LNCAP (cell line): ENCODE data around the gene IL1F10.

Source experiments
- TF ChIP-seq, protein P1 (sequence below): fragments of 450-650 bp; IDR thresholded peaks from 2 replicates; pipeline ENCODE4 v1.5.1; 2017; ENCODE audit warnings: mild to moderate bottlenecking

Gene IL1F10

DNA sequence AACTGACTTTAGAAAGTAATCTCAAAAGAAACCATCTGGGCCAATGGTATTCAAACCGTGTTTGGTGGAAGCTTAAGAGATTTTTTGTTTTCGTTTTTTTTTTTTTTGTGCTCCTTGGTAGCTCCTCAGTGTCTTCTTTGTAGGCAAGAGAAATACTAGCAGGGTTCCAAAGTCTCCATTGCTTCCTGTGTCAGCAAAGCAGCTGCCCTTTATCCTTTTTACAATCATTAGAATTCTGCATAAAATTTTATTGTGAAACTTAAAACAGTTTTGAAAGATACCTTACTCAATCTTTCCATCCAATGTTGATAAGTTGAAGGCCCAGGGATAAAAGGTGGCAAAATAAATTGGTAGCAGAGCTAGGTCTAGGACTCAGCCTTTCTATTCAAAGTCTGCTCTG is 479 bp downstream of the IL1F10 start:
- TF ChIP-seq, protein P1, sequence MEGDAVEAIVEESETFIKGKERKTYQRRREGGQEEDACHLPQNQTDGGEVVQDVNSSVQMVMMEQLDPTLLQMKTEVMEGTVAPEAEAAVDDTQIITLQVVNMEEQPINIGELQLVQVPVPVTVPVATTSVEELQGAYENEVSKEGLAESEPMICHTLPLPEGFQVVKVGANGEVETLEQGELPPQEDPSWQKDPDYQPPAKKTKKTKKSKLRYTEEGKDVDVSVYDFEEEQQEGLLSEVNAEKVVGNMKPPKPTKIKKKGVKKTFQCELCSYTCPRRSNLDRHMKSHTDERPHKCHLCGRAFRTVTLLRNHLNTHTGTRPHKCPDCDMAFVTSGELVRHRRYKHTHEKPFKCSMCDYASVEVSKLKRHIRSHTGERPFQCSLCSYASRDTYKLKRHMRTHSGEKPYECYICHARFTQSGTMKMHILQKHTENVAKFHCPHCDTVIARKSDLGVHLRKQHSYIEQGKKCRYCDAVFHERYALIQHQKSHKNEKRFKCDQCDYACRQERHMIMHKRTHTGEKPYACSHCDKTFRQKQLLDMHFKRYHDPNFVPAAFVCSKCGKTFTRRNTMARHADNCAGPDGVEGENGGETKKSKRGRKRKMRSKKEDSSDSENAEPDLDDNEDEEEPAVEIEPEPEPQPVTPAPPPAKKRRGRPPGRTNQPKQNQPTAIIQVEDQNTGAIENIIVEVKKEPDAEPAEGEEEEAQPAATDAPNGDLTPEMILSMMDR = no peak

DNA sequence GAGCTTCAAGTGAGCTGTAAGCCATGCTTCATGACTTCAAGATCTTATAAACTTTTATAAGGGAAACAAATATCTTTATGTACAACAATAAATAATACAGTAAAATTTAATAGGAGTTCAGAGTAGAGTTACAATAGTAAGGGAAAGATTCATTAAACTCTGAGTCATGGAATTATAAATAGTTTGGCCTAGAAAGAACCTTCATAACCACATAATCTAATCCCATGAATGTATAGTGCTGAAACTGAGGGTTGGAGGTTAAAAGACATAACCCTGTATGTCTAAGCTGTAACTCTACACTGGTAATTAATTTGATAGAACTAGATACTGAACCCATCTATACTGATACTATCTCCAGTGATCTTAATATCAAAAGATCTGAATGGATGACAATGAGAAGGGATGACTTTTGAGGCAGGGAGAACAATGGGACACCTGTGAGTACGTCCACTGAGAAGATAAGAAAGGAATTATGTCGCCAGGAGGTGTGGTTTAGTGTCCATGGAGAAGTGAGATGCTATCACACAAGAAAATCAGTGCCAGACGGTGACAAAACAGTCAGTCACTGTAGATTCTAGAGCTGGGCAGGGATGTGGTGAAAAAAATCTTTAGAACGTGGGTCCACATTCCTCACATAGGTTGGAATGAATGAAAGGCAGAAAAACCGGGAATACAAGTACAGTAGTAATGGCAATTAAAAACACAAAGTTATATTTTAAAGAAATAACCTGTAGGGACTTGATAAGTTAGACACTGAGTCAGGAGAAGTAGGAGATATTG is 1.1 kb downstream of the IL1F10 start:
- TF ChIP-seq, protein P1 = no peak

DNA sequence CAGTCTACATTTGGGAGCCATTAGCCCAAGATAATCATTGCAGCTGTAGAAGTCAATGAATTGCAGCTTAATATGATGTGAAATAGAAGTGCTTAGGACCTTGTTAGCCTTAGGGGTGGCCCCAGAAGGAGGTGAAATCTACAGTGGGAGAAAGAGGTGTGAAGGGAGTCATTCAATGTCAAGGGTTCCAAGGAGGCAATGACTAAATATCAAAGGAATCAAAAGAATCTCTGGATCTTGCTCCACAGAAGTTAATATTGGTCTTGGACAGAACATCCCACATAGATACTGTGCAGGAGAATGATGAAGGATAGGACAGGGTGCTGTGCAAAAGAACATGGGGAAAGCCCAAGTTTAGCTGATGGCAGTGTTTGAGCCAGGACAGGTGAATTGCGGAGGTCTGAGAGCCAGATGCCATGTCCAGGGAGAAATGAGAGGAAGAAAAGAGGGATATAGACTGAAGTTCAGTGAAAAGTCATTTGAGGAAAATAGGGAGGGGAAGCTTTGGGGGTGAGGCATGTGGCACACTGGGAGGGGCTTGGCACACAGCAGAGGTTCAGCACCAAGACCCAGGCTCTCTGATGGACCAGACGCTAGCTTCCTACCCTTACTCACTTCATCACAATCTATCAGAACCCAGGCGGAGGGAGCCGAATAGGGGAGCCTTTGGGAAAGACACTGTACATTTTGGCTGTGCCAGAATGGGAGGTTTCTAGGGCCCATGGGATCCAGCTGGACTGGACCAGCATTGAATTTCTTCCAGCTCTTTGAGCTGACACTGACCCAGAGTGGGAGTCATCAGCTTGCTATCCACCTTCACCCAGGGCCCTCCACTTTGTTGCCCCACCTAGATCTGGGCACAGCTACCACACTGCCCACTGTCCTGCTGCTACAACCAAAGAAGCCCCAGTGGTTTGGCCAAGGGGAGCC is 2.2 kb downstream of the IL1F10 start:
- TF ChIP-seq, protein P1 = no peak

DNA sequence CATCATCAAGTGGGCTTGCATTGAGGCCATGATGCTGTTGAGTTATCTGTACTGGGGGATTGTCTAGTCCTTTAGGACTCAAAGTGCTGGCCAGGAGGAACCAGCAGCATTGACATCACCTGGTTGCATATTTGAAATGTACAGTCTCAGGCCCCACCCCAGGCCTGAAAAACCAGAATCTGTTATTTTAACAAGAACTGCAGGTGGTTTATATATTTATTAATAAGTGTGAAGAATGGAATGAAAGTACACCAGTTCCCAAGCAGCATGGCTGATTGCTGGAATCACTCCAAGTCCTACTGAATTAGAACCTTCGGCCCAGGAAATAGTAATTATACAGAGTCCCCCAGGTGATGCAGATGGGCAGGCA is 2.8 kb downstream of the IL1F10 start:
- TF ChIP-seq, protein P1 = no peak

DNA sequence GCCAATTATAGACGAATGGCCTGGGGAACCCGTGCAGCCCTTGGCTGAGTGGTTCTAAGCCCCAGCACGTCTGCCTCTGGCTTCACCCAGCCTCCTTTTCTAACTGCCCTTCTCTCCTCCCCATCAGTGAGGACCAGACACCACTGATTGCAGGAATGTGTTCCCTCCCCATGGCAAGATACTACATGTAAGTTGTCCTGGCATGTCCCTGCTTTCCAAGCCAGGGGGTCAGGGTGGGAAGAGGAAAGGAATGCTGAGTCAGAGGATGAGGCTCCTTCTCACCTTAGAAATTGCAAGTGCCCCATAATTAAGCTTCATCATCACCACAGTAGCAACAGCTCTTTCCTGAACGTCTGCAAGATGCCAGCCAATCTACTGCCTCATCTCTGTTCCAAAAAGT is 4.8 kb downstream of the IL1F10 start:
- TF ChIP-seq, protein P1 = no peak

DNA sequence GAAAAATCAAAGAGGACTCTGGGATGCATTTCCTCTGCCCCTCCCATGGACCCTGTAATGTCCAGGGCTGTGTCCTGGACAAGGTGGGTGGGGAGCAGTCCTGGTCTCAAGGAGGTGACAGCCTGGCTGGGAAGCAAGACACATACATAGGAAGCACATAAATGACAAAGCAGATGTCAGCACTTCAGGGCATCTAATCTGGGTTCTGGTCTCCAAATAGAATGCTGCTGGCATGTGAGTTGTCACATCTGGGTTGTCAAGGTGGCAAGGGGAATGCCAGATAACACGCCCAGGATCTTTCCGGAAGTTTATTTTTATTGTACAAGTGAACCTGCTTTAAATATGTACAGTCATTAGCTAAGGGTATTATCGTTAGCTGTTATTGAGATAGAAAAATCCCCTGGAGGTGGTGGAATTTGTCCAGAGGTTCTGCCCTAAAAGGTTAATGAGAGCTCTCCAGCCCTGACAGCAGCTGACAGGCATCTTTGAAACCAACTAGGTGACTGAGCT is 5.6 kb downstream of the IL1F10 start:
- TF ChIP-seq, protein P1 = no peak

DNA sequence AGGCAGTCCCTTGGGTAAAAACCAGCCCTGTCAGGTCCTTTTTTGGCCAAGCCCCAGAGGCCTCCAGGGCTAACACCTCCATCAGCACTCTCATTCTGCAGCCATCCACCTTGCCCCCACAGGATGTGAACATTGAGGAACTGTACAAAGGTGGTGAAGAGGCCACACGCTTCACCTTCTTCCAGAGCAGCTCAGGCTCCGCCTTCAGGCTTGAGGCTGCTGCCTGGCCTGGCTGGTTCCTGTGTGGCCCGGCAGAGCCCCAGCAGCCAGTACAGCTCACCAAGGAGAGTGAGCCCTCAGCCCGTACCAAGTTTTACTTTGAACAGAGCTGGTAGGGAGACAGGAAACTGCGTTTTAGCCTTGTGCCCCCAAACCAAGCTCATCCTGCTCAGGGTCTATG is 7.3 kb downstream of the IL1F10 start:
- TF ChIP-seq, protein P1 = no peak
